Lung (tissue), 16 donors: ENCODE results near the gene SGPP1. TPM values are rescaled to one million over a fixed set of nuclear protein-coding genes. Genes with fewer than 3 reads are reported as not detected.

Source experiments
- ATAC-seq: fragments of 200-7000 bp; cut with Tn5 transposase; one replicate; pipeline ENCODE4 v1.9.1; 2020; ENCODE audit warnings: moderate number of reproducible peaks; ENCODE audit not compliant: insufficient read depth, low FRiP score
- DNase-seq, 3 donors: peaks; one replicate each; pipeline ENCODE4 v3.0.0-alpha.2; 2013 to 2017
- H3K27ac ChIP-seq, 2 donors: one replicate each; pipeline ENCODE4 v1.5.1; 2013; ENCODE audit warnings: mild to moderate bottlenecking in 2 of 2, moderate library complexity in 2 of 2, control low read depth in 1 of 2, inconsistent platforms in 1 of 2, low read depth in 1 of 2, low read length in 1 of 2
- H3K27me3 ChIP-seq, 3 donors: one replicate each; pipeline ENCODE4 v1.5.1; 2013; ENCODE audit warnings: low read length in 2 of 3; ENCODE audit not compliant: control insufficient read depth in 3 of 3, insufficient read depth in 3 of 3
- H3K36me3 ChIP-seq, 4 donors: one replicate each; pipeline ENCODE4 v1.5.1; 2013; ENCODE audit warnings: low read length in 4 of 4, mild to moderate bottlenecking in 1 of 4, moderate library complexity in 1 of 4; ENCODE audit not compliant: control insufficient read depth in 4 of 4, insufficient read depth in 4 of 4
- H3K4me1 ChIP-seq, 5 donors: one replicate each; pipeline ENCODE4 v1.5.1; 2013; ENCODE audit warnings: low read length in 5 of 5, mild to moderate bottlenecking in 2 of 5, moderate library complexity in 1 of 5; ENCODE audit not compliant: control insufficient read depth in 5 of 5, insufficient read depth in 5 of 5
- H3K4me3 ChIP-seq: one replicate; pipeline ENCODE4 v1.5.1; 2013; ENCODE audit warnings: mild to moderate bottlenecking, control low read depth, moderate library complexity
- H3K9ac ChIP-seq, 2 donors: one replicate each; pipeline ENCODE4 v1.5.1; 2013; ENCODE audit warnings: low read length in 2 of 2, control low read depth in 1 of 2; ENCODE audit not compliant: insufficient read depth in 1 of 2
- H3K9me3 ChIP-seq, 4 donors: one replicate each; pipeline ENCODE4 v1.5.1; 2013; ENCODE audit warnings: low read length in 3 of 4, mild to moderate bottlenecking in 1 of 4, moderate library complexity in 1 of 4; ENCODE audit not compliant: control insufficient read depth in 4 of 4, insufficient read depth in 3 of 4
- WGBS, 2 donors: extraction: QIAGEN DNeasy Blood & Tissue Kit; methylation state at CpG; one replicate each; pipeline ENCODE4 v1.1.7; 2013; 5-methylcytosine and 5-hydroxymethylcytosine counted together
- long read RNA-seq, 5 donors: transcript quantifications; one replicate each; lab custom pipeline, GENCODE V29; 2026
- polyA plus RNA-seq, 2 donors: library from polyadenylated mRNA; stranded (reverse); fragments of 200-250 nt; gene quantifications; one replicate each; pipeline ENCODE4 v1.2.1, GENCODE V29; 2013
- total RNA-seq, 2 donors: library from RNA; depleted of rRNA in 1 of 2; stranded (reverse); fragments of >200 nt in 1 of 2; gene quantifications; one replicate each; pipeline ENCODE4 v1.2.1, GENCODE V29; 2014 to 2021
- TF ChIP-seq, protein P1 (sequence below): IDR thresholded peaks from 2 replicates; pipeline ENCODE4 v1.5.1; 2012; ENCODE audit warnings: mild to moderate bottlenecking; ENCODE audit errors: control extremely low read depth, extremely low read depth
- donor health status: control.
- donor health status: control.
- donor health status: Bipolar disorder and iron deficiency.
- donor health status: healthy.
- donor health status: DM: yes; HTN: yes; CAD: no.

SGPP1 gene, protein sequence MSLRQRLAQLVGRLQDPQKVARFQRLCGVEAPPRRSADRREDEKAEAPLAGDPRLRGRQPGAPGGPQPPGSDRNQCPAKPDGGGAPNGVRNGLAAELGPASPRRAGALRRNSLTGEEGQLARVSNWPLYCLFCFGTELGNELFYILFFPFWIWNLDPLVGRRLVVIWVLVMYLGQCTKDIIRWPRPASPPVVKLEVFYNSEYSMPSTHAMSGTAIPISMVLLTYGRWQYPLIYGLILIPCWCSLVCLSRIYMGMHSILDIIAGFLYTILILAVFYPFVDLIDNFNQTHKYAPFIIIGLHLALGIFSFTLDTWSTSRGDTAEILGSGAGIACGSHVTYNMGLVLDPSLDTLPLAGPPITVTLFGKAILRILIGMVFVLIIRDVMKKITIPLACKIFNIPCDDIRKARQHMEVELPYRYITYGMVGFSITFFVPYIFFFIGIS
- total RNA-seq (10 to 100 TPM; 17.6 to 19.5 TPM), polyA plus RNA-seq (1 to 10 TPM; 7.5 to 8.7 TPM)
- long read RNA-seq, donor 1, transcript SGPP1-201 (3 exons, 3,312 nt) = major isoform, 14 of 14 reads
- long read RNA-seq, donor 1, partial matches to known transcripts = 0 of 14 reads
- long read RNA-seq, donor 1, other reads (novel, unspliced or antisense) = 0 of 14 reads
- long read RNA-seq, donor 2, transcript SGPP1-201 (3 exons, 3,312 nt) = major isoform, 6 of 6 reads
- long read RNA-seq, donor 2, partial matches to known transcripts = 0 of 6 reads
- long read RNA-seq, donor 2, other reads (novel, unspliced or antisense) = 0 of 6 reads
- long read RNA-seq, donor 3, transcript SGPP1-201 (3 exons, 3,312 nt) = major isoform, 8 of 8 reads
- long read RNA-seq, donor 3, partial matches to known transcripts = 0 of 8 reads
- long read RNA-seq, donor 3, other reads (novel, unspliced or antisense) = 0 of 8 reads
- long read RNA-seq, donor 4, partial matches to known transcripts = 0 of 2 reads
- long read RNA-seq, donor 4, other reads (novel, unspliced or antisense) = 0 of 2 reads
- long read RNA-seq, donor 5, transcript SGPP1-201 (3 exons, 3,312 nt) = major isoform, 14 of 14 reads
- long read RNA-seq, donor 5, partial matches to known transcripts = 0 of 14 reads
- long read RNA-seq, donor 5, other reads (novel, unspliced or antisense) = 0 of 14 reads

DNA sequence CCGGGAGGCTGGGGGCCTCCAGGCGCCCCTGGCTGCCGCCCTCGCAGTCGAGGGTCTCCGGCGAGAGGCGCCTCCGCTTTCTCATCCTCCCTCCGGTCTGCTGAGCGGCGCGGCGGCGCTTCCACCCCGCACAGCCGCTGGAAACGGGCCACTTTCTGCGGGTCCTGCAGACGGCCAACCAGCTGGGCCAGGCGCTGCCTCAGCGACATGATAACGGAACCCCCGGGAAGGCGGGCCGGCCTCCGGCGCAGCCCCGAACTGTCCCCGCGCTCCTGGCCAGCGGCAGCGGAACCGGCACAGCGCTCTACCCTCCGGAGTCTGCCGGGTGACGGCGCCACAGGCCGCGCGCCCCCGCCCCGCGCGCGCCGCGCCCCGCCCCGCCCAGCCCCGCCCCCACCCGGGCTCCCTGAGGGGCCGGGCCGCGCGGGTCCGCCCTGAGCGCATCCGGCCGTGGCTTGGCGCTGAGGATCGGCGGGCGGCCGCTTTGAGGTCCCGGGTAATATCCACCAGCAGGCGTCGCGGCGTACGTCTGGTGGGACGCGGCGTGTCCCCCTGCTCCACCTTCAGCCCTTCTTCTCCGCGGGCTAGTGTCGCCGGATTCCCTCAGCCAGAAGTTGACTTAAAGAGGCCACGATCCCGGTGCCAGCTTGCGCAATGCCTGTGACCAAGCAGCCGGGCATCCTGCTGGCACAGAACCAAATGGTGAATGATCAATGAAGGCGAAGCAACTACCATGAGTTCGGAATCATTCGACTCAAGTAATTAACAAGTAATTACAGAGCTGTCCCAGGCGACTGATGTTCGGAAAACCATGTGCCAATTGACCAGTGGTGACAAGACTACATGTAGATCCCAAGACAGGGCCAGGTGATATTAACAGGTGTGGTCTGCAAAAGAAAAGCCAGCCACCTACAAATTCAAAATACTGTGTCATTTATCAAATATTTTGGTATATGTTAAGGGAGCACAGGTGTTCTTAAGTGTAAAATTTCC, at the start of gene SGPP1:
Gene SGPP1 (minus strand): TSS at position 330 of the 993 bp plus-strand sequence. CDS start 121 bp downstream, at position 209.
- 1 to 2% methylated on average over 83 to 88 of the region's 88 CpGs for WGBS, 2 donors
- peak within 1 kb of the TSS; percentile 81 to 93 for H3K27ac ChIP-seq
- H3K36me3 ChIP-seq = no peaks in the 10 kb centered on the region
- peak within 1 kb of the TSS; percentile 81 to 92 for H3K9ac ChIP-seq
- H3K4me3 ChIP-seq = peak within 1 kb of the TSS; percentile 87
- peaks cover 0 to 21% (median 2%) of the 10 kb centered on the region in 5 donors for H3K4me1 ChIP-seq
- DNase-seq = peak; percentile 79 to 88 (median 88)
- peak; percentile 95 for ATAC-seq
- TF ChIP-seq, protein P1, sequence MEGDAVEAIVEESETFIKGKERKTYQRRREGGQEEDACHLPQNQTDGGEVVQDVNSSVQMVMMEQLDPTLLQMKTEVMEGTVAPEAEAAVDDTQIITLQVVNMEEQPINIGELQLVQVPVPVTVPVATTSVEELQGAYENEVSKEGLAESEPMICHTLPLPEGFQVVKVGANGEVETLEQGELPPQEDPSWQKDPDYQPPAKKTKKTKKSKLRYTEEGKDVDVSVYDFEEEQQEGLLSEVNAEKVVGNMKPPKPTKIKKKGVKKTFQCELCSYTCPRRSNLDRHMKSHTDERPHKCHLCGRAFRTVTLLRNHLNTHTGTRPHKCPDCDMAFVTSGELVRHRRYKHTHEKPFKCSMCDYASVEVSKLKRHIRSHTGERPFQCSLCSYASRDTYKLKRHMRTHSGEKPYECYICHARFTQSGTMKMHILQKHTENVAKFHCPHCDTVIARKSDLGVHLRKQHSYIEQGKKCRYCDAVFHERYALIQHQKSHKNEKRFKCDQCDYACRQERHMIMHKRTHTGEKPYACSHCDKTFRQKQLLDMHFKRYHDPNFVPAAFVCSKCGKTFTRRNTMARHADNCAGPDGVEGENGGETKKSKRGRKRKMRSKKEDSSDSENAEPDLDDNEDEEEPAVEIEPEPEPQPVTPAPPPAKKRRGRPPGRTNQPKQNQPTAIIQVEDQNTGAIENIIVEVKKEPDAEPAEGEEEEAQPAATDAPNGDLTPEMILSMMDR = peak; percentile 16
- H3K27me3 ChIP-seq = no peaks in the 10 kb centered on the region
- H3K9me3 ChIP-seq = no peaks in the 10 kb centered on the region

DNA sequence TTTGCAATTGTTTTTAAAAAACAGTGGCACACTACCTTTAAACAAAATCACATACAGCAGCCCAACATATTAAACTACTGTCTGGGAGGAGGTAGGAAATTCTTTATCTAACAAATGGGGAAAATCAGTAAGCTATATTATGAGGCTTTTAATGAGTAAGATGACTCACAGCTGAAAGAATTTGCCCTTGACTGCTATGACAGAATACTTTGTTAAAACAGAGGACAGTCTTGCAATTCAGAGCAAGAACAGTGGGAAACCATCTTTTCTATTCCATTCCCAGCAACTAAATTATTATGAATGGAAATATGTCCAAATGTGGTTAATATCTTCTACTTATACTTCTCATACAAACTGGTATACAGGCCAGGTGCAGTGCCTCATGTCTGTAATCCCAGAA, 49.2 kb upstream of the SGPP1 start:
- Histone ChIP-seq H3K36me3 (no peaks in the 10 kb centered on the region), H3K27ac (no peak overlapping the region), H3K27me3 (no peaks in the 10 kb centered on the region), H3K4me3 (no peak overlapping the region), H3K4me1 (no peaks in the 10 kb centered on the region), H3K9ac (no peak overlapping the region), H3K9me3 (no peaks in the 10 kb centered on the region)
- ATAC-seq (no peak), DNase-seq (no peak)
- TF ChIP-seq, protein P1 = no peak

DNA sequence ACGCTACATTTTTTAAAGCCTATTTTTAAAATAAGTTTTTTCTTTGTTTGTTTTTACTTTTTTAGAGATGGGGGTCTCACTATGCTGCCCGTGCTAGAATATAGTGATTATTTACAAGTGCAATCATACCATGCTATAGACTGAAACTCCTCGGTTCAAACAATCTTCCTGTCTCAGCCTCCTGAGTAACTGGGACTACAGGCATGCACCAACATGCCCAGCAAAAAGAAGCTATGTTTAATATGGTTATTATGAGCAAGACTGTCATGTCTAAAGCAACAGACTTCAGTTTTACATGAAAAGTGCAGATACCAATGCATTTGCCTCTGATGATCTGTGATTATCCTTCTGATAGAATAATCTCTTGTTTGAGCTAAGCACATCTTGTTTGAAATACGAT, 45.6 kb upstream of the SGPP1 start:
- Histone ChIP-seq H3K9me3 (no peaks in the 10 kb centered on the region), H3K36me3 (no peaks in the 10 kb centered on the region), H3K9ac (no peak overlapping the region), H3K27me3 (no peaks in the 10 kb centered on the region), H3K4me3 (no peak overlapping the region), H3K4me1 (no peaks in the 10 kb centered on the region), H3K27ac (no peak overlapping the region)
- ATAC-seq = no peak
- DNase-seq = no peak
- TF ChIP-seq, protein P1 = no peak
- 73 to 82% methylated on average over 4 of the region's 4 CpGs for WGBS, 2 donors
